NCI-H510A treated with DMSO at 0.1 percent for 48 hours (cell line): ENCODE data around the gene APP.
"Not testable (repeated sequence)": the region's sequence is repeated elsewhere in the genome, so short reads cannot be mapped to it uniquely, and the experiment has no call there.

Source experiments
- DNase-seq: peaks from one replicate; lab custom pipeline; 2025; lab: John Stamatoyannopoulos, UW

APP gene

GRCh38 chr21:26162081-26162480, 8.5 kb downstream of the APP start:
- DNase-seq = no peak

GRCh38 chr21:26159869-26160268, 10.7 kb downstream of the APP start:
- no peak for DNase-seq

- DNase-seq = no peak
Measured at GRCh38 chr21:26157801-26158200, 12.8 kb downstream of the APP start.

- DNase-seq = no peak
Measured at GRCh38 chr21:26154753-26155152, 15.8 kb downstream of the APP start.

- DNase-seq = no peak
Measured at GRCh38 chr21:26153758-26154157, 16.8 kb downstream of the APP start.

- DNase-seq = no peak
Measured at GRCh38 chr21:26148840-26149354, 21.7 kb downstream of the APP start.

GRCh38 chr21:26148071-26148839, 22.3 kb downstream of the APP start:
- DNase-seq = no peak

- DNase-seq = no peak
Measured at GRCh38 chr21:26147535-26147934, 23.0 kb downstream of the APP start.

GRCh38 chr21:26146681-26147080, 23.9 kb downstream of the APP start:
- no peak for DNase-seq

- DNase-seq = no peak
Measured at GRCh38 chr21:26144031-26144430, 26.5 kb downstream of the APP start.

- no peak for DNase-seq
Measured at GRCh38 chr21:26142363-26142762, 28.2 kb downstream of the APP start.

GRCh38 chr21:26140926-26141325, 29.6 kb downstream of the APP start:
- DNase-seq = no peak

- no peak for DNase-seq
Measured at GRCh38 chr21:26140164-26140579, 30.4 kb downstream of the APP start.

- no peak for DNase-seq
Measured at GRCh38 chr21:26138615-26139257, 31.8 kb downstream of the APP start.

GRCh38 chr21:26137379-26138060, 33.0 kb downstream of the APP start:
- no peak for DNase-seq

GRCh38 chr21:26136671-26137070, 33.9 kb downstream of the APP start:
- no peak for DNase-seq

GRCh38 chr21:26135520-26135919, 35.0 kb downstream of the APP start:
- no peak for DNase-seq

GRCh38 chr21:26131554-26131953, 39.0 kb downstream of the APP start:
- no peak for DNase-seq

GRCh38 chr21:26131053-26131452, 39.5 kb downstream of the APP start:
- not testable (repeated sequence) for DNase-seq

GRCh38 chr21:26130249-26130881, 40.2 kb downstream of the APP start:
- DNase-seq = no peak

GRCh38 chr21:26127918-26128317, 42.7 kb downstream of the APP start:
- DNase-seq = no peak

- DNase-seq = no peak
Measured at GRCh38 chr21:26127073-26127814, 43.3 kb downstream of the APP start.
